ENCODE results near the gene UBQLN1.
A peak's percentile ranks its signal among the peaks of the same experiment; 100 is the strongest.
"Not testable (repeated sequence)": the region's sequence is repeated elsewhere in the genome, so short reads cannot be mapped to it uniquely, and the experiment has no call there.

UBQLN1 gene

DNA sequence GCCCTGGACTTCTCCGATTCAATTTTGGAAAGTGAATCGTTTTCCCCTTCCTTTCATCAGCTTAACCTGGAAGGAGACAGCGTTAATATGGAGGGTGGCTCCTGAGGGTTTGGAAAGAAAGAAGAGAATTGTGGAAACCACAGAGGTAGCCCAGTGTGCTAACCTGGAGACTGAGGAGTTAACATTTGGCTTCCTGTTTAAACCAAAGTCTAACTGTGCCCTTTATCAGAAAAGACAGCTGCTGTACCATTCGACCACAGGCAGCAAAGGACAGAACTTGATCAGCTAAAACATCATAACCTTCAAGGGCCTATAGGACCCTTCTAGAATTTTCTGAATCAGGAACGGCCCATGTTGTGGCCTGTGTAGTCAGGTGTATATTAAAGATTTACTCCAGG, 84.1 kb downstream of the UBQLN1 start:
- H3K27me3 ChIP-seq (ENCODE audit: control insufficient read depth in 1 of 2, insufficient read depth in 2 of 2, low read length in 2 of 2): no peaks in the 10 kb centered on the region
- peak overlapping the region; percentile 72 to 80 for H3K4me3 ChIP-seq (ENCODE audit: low read depth in 1 of 2, low read length in 2 of 2)
- peak overlapping the region; percentile 92 for H3K27ac ChIP-seq (ENCODE audit: low read depth, low read length)
- no peaks in the 10 kb centered on the region for H3K9me3 ChIP-seq (ENCODE audit: control insufficient read depth in 1 of 2, low read length in 2 of 2)
- peaks cover 26 to 36% of the 10 kb centered on the region in 2 donors for H3K4me1 ChIP-seq (ENCODE audit: control insufficient read depth in 1 of 2, insufficient read depth in 2 of 2, low read length in 2 of 2)
- H3K9ac ChIP-seq (ENCODE audit: low read depth in 1 of 2, low read length in 2 of 2): peak overlapping the region; percentile 79 to 83
- peaks cover 4 to 10% of the 10 kb centered on the region in 2 donors for H3K36me3 ChIP-seq (ENCODE audit: control insufficient read depth in 1 of 2, insufficient read depth in 2 of 2, low read length in 2 of 2)

DNA sequence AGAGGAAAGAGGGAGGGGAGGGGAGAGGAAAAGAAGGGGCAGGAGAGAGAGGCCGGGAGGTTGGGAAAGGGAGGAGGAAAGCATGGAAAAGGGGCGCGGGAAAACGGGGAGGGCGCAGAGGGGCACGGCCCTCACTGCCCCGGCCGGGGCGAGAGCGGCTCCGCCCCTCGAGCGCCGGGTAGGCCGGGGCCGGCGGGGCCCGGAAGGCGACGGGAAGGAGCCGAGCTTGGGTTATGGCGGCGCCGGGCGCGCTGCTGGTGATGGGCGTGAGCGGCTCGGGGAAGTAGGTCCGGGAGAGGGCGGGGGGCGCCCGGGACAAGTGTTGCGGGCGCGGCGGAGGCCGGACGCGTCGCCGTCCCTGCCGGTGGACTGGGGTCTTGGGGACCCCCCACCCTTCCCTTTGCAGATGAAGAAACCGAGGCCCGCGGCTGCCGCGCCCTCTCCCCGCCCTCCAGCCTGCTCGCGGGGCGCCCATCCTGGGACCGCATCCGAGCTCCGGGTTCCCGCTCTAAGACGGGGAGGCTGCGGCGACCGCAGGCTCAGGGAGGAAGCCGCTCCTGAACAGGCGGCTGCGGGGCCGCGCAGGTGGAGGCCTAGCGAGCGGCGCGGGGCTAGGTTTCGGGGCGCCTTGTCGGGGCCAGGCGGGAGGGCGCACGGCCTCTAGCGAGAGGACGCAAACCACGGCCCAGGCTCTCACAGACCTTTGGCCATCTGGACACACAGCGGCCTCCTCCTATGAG, 84.6 kb downstream of the UBQLN1 start, which contains the start of gene IDNK:
IDNK (plus strand) TSS at position 205 of the 740 bp plus-strand sequence; CDS start at position 234, 29 bp downstream.
- Histone ChIP-seq H3K27me3 (ENCODE audit: control insufficient read depth in 1 of 2, insufficient read depth in 2 of 2, low read length in 2 of 2) (no peaks in the 10 kb centered on the region), H3K9me3 (ENCODE audit: control insufficient read depth in 1 of 2, low read length in 2 of 2) (no peaks in the 10 kb centered on the region), H3K27ac (ENCODE audit: low read depth, low read length) (peak within 1 kb of the TSS; percentile 92), H3K36me3 (ENCODE audit: control insufficient read depth in 1 of 2, insufficient read depth in 2 of 2, low read length in 2 of 2) (peaks cover 4 to 10% of the 10 kb centered on the region in 2 donors), H3K9ac (ENCODE audit: low read depth in 1 of 2, low read length in 2 of 2) (peak within 1 kb of the TSS; percentile 79 to 83), H3K4me1 (ENCODE audit: control insufficient read depth in 1 of 2, insufficient read depth in 2 of 2, low read length in 2 of 2) (peaks cover 26 to 36% of the 10 kb centered on the region in 2 donors), H3K4me3 (ENCODE audit: low read depth in 1 of 2, low read length in 2 of 2) (peak within 1 kb of the TSS; percentile 72 to 80)

DNA sequence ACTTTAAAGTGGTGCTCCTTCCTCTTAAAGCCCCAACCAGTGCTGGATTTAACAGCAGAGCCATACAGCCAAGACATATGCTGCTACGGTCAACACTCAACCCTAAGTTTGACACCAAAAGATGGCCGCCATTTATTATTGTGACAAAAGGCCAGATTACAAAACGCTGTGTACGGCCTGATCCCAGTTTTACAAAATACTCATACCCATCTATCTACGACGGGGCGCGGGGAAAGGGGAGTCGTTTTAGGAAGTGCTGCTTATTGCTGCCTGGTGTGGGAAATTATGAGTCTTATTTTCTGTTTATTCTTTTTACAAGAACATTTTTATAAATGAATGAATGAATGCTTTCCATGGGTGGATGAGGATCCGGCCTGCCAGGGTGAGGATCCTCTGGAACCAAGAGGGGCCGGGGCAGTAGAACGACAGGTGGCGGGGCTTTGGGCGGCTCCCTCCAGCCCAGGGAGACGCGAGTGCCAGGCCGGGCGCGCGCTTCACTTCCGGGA, 85.3 kb downstream of the UBQLN1 start:
- no peaks in the 10 kb centered on the region for H3K27me3 ChIP-seq (ENCODE audit: control insufficient read depth in 1 of 2, insufficient read depth in 2 of 2, low read length in 2 of 2)
- no peaks in the 10 kb centered on the region for H3K9me3 ChIP-seq (ENCODE audit: control insufficient read depth in 1 of 2, low read length in 2 of 2)
- peak overlapping the region; percentile 72 to 80 for H3K4me3 ChIP-seq (ENCODE audit: low read depth in 1 of 2, low read length in 2 of 2)
- peaks cover 4 to 9% of the 10 kb centered on the region in 2 donors for H3K36me3 ChIP-seq (ENCODE audit: control insufficient read depth in 1 of 2, insufficient read depth in 2 of 2, low read length in 2 of 2)
- peak overlapping the region; percentile 79 to 83 for H3K9ac ChIP-seq (ENCODE audit: low read depth in 1 of 2, low read length in 2 of 2)
- H3K27ac ChIP-seq (ENCODE audit: low read depth, low read length): peak overlapping the region; percentile 92
- H3K4me1 ChIP-seq (ENCODE audit: control insufficient read depth in 1 of 2, insufficient read depth in 2 of 2, low read length in 2 of 2): peaks cover 26 to 36% of the 10 kb centered on the region in 2 donors

DNA sequence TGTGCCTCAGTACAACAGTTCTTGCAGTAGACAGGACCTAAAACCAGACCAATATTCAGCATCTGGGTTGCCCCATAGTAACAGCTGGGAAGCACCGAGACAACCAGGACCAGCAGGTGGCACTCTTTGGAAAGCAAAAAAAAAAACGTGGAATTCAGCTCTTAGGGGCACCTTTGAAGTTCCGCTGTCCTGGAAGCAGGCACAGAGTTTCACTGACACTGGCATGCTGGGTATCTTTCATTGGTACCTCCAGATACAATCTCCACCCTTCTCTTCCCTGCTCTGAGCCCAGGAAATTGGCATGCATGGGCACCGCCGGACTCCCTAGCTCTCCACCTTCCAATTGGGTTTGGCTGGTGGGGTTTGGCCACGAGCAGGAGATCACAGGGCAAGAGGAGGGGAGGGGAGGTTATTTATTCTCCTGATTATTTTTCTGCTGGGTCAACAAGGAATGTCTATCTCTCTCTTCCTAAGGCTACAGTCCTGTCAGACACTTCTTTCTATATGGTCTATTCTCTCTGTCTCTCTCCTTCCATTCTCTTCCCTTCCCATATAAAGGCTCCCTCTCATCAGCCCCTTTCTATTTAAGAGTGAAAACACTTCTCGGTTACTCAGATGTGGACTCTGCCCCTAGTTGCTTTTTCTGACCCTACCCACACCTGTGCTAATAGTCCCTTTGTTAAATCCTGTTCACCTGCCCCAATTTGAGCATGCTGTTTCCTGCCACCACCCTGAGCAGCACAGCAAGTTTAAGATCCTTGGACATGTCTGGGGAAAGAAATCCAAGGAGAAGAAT, 86.7 kb downstream of the UBQLN1 start:
- Histone ChIP-seq H3K4me1 (ENCODE audit: control insufficient read depth in 1 of 2, insufficient read depth in 2 of 2, low read length in 2 of 2) (peaks cover 26 to 31% of the 10 kb centered on the region in 2 donors), H3K9ac (ENCODE audit: low read depth in 1 of 2, low read length in 2 of 2) (peak overlapping the region in 1 of 2 donors; percentile 16), H3K27ac (ENCODE audit: low read depth, low read length) (no peak overlapping the region), H3K27me3 (ENCODE audit: control insufficient read depth in 1 of 2, insufficient read depth in 2 of 2, low read length in 2 of 2) (no peaks in the 10 kb centered on the region), H3K36me3 (ENCODE audit: control insufficient read depth in 1 of 2, insufficient read depth in 2 of 2, low read length in 2 of 2) (no peaks in the 10 kb centered on the region), H3K9me3 (ENCODE audit: control insufficient read depth in 1 of 2, low read length in 2 of 2) (no peaks in the 10 kb centered on the region), H3K4me3 (ENCODE audit: low read depth in 1 of 2, low read length in 2 of 2) (peak overlapping the region; percentile 53 to 66)

DNA sequence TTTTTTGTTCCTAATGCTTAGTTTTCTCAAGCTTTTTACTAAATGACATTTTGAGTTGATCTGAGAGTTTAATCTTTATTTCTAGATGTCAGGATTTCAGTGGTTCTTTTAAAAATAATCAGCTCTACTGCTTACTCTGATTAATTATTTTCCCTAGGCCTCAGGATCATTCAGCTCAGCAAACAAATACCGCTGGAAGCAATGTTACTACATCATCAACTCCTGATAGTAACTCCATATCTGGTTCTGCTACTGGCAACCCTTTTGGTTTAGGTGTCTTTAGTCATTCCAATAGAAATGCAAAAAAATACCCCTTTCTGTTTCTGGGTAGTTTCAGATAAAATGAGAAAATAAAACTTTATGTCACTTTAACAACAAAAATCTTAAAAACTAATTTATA, 90.5 kb downstream of the UBQLN1 start:
- H3K36me3 ChIP-seq (ENCODE audit: control insufficient read depth in 1 of 2, insufficient read depth in 2 of 2, low read length in 2 of 2): no peaks in the 10 kb centered on the region
- H3K9ac ChIP-seq (ENCODE audit: low read depth in 1 of 2, low read length in 2 of 2): no peak overlapping the region
- peaks cover 7 to 8% of the 10 kb centered on the region in 2 donors for H3K4me1 ChIP-seq (ENCODE audit: control insufficient read depth in 1 of 2, insufficient read depth in 2 of 2, low read length in 2 of 2)
- H3K27me3 ChIP-seq (ENCODE audit: control insufficient read depth in 1 of 2, insufficient read depth in 2 of 2, low read length in 2 of 2): no peaks in the 10 kb centered on the region
- H3K9me3 ChIP-seq (ENCODE audit: control insufficient read depth in 1 of 2, low read length in 2 of 2): no peaks in the 10 kb centered on the region
- no peak overlapping the region for H3K4me3 ChIP-seq (ENCODE audit: low read depth in 1 of 2, low read length in 2 of 2)
- no peak overlapping the region for H3K27ac ChIP-seq (ENCODE audit: low read depth, low read length)

DNA sequence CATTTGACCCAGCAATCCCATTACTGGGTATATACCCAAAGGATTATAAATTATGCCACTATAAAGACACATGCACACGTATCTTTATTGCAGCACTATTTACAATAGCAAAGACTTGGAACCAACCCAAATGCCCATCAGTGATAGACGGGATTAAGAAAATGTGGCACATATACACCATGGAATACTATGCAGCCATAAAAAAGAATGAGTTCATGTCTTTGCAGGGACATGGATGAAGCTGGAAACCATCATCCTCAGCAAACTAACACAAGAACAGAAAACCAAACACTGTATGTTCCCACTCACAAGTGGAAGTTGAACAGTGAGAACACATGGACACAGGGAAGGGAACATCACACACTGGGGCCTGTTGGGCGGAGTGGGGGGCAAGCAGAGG, 94.5 kb downstream of the UBQLN1 start:
- not testable (repeated sequence) for H3K9ac ChIP-seq (ENCODE audit: low read depth in 1 of 2, low read length in 2 of 2); H3K9me3 ChIP-seq (ENCODE audit: control insufficient read depth in 1 of 2, low read length in 2 of 2); H3K36me3 ChIP-seq (ENCODE audit: control insufficient read depth in 1 of 2, insufficient read depth in 2 of 2, low read length in 2 of 2); H3K4me1 ChIP-seq (ENCODE audit: control insufficient read depth in 1 of 2, insufficient read depth in 2 of 2, low read length in 2 of 2); H3K4me3 ChIP-seq (ENCODE audit: low read depth in 1 of 2, low read length in 2 of 2); H3K27me3 ChIP-seq (ENCODE audit: control insufficient read depth in 1 of 2, insufficient read depth in 2 of 2, low read length in 2 of 2); H3K27ac ChIP-seq (ENCODE audit: low read depth, low read length)

Data from duodenal mucosa (tissue), 2 donors.